ENCODE results near the gene TTLL11.

Gene TTLL11

DNA sequence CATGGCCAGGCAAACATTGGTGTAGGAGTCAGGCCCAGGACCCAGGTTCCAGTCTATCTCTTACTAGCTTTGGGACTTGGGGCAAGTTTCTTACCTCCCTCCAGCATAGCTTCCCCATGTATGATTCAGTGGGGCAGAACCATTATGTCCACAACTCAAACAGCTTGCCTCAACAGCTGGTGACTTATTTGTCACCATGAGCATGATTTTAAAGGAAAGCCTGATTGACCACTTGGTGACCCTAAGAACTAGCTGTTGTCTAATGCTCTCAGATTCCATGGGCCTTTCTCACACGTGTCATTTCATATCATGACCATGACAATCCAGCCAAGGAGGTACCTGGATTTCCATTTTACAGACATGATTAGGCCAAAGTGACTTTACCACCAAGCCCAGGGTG is 126.4 kb downstream of the TTLL11 start:
- CTCF ChIA-PET: no interaction called here
- DNase-seq (ENCODE audit: extremely low spot score): no peak
- POLR2A ChIA-PET: no interaction called here
- TF ChIP-seq CTCF (IDR thresholded peaks at IDR 0.05; ENCODE audit: control extremely low read depth, extremely low read depth, low read depth, missing control alignments): no peak

DNA sequence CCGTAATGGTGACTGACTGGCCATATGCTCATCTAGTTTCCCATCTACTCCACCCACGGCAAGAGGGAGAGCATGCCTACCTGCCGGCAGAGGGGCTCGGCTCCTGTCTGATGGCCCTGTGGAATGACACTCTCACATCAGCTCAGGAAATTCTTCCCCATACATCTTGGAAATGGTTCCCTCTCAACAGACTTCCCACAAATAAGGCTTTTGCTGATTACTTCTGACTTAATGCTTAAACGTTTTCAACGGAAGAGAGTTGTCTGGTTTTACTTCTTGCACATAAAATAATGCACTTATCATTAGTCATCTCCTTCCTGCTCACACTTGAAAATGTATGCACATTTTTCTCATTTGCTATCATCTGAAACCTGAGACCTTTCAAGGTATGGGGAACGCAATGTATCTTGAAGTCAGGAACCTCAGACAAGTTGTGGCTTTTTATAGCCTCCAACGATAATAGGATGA is 129.5 kb downstream of the TTLL11 start:
- no peak for TF ChIP-seq CTCF (IDR thresholded peaks at IDR 0.05; ENCODE audit: control extremely low read depth, extremely low read depth, low read depth, missing control alignments)
- DNase-seq (ENCODE audit: extremely low spot score): no peak
- POLR2A ChIA-PET: no interaction called here
- CTCF ChIA-PET: no interaction called here

DNA sequence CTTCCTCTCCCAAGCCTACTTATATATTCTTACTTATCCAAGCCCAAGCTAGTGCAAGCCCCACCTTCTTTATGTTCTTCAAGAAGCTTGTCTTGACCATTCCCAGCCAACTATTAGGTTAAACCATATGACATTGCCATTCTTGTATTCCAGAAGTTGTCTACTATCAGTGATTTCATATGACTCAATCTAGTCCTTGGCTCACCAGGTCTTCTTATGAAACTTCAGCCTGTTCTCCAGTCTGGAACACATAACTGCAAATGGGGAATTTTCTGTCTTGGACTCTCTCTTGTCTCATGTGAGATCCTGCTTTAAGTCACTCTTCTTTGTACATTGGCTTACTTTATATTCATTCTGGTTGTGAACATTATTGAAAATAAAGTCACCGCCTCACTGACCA is 130.7 kb downstream of the TTLL11 start:
- CTCF ChIA-PET: no interaction called here
- TF ChIP-seq CTCF (IDR thresholded peaks at IDR 0.05; ENCODE audit: control extremely low read depth, extremely low read depth, low read depth, missing control alignments): no peak
- POLR2A ChIA-PET: no interaction called here
- no peak for DNase-seq (ENCODE audit: extremely low spot score)

DNA sequence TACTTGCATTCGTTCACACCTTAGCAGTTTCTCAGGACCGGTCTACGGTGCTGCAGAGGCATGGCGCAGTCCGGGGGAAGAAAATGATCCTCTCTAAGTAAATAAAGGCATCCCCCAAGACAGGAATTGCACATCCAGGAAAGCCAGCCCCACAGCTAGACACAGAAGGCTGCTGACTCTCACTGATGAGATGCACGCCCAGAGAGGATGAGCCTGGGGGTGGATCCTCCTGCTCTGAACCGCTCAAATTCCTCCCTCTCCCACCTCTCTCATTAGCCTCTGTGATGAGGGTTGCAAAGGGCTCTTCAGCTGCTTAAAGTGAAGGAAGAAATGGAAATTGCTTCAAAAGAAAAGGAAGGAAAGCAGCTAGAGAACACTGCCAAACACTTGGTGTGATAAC is 132.4 kb downstream of the TTLL11 start:
- TF ChIP-seq CTCF (IDR thresholded peaks at IDR 0.05; ENCODE audit: control extremely low read depth, extremely low read depth, low read depth, missing control alignments): no peak
- ChIA-PET POLR2A (no interaction called here), CTCF (interaction anchor here (1.6 kb wide), 1 partner anchor 13 kb away, joined by 4 read pairs; no protein-coding TSS in a partner anchor)
- DNase-seq (ENCODE audit: extremely low spot score): no peak

GRCh38 chr9:121958530-121958929 is 134.6 kb downstream of the TTLL11 start:
- DNase-seq (ENCODE audit: extremely low spot score): no peak
- CTCF ChIA-PET: interaction anchor here (1.2 kb wide), 1 partner anchor 12 kb away, joined by 3 read pairs; no protein-coding TSS in a partner anchor
- TF ChIP-seq CTCF (IDR thresholded peaks at IDR 0.05; ENCODE audit: control extremely low read depth, extremely low read depth, low read depth, missing control alignments): no peak
- POLR2A ChIA-PET: no interaction called here

GRCh38 chr9:121956808-121957207 is 136.3 kb downstream of the TTLL11 start:
- POLR2A ChIA-PET: no interaction called here
- no peak for DNase-seq (ENCODE audit: extremely low spot score)
- CTCF ChIA-PET: interaction anchor here (1.3 kb wide), 1 partner anchor 11 kb away, joined by 3 read pairs; no protein-coding TSS in a partner anchor
- TF ChIP-seq CTCF (IDR thresholded peaks at IDR 0.05; ENCODE audit: control extremely low read depth, extremely low read depth, low read depth, missing control alignments): no peak

- ChIA-PET CTCF (interaction anchor here (1.0 to 2.7 kb wide), 3 partner anchors 12 to 196 kb away, joined by 3 to 6 read pairs (median 3); no protein-coding TSS in a partner anchor), POLR2A (no interaction called here)
Measured at GRCh38 chr9:121955649-121956048, 137.5 kb downstream of the TTLL11 start.

More at GRCh38 chr9:121955649-121956048, 137.5 kb downstream of the TTLL11 start:
- TF ChIP-seq CTCF (IDR thresholded peaks at IDR 0.05; ENCODE audit: control extremely low read depth, extremely low read depth, low read depth, missing control alignments): no peak
- no peak for DNase-seq (ENCODE audit: extremely low spot score)

All from GM10248 (cell line).